ENCODE data around the gene SIDT2.
"Not testable (repeated sequence)": the region's sequence is repeated elsewhere in the genome, so short reads cannot be mapped to it uniquely, and the experiment has no call there.

SIDT2 gene

GRCh38 chr11:117172724-117173421 is 5.7 kb upstream of the SIDT2 start:
- DNase-seq (ENCODE audit: low read depth): no peak

DNA sequence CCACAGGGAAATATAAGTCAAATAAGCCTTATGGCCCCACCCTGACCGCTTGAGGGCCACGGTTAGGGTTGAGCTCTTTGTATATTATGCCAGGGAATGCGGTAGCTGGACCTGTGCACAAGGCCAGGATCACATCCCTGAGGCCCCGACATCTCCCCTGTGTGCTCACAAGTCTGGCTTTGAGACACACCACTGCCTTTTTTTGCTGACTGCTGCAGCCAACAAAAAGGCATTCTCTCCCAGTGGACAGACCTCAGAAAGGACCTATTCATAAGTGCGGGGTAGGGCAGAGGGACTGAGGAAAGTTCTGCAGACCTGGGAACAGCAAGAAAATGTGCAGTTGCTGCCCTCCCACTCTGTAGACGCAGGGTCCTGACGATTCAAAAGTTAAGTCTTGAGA is 3.4 kb upstream of the SIDT2 start:
- no peak for DNase-seq (ENCODE audit: low read depth)

- DNase-seq (ENCODE audit: low read depth): no peak
Measured at GRCh38 chr11:117175781-117176180, 2.8 kb upstream of the SIDT2 start.

- no peak for DNase-seq (ENCODE audit: low read depth)
Measured at GRCh38 chr11:117176186-117176585, 2.4 kb upstream of the SIDT2 start.

DNA sequence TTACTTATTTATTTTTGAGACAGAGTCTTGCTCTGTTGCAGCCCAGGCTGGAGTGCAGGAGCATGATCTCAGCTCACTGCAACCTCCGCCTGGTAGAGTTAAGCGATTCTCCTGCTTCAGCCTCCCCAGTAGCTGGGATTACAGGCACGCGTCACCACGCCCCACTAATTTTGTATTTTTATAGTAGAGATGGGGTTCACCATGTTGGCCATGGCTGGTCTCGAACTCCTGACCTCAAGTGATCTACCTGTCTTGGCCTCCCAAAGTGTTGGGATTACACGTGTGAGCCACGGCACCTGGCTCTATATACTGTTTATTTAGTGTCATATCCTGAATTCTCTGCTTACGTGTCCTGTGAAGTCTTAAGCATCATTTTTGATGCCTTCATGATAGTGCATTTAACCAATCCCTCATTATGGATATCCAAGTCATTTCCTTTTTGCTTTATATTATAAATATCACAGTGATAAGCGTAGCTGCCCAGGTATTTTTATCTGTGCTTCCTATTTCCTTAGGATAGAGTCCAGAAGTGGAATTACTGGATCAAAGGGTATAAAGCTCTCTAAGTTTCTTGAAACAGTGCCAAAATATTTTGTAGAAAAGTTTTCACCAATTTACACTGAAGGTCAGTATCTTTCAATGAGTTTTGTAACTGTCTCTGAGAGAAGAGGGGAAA is 871 bp upstream of the SIDT2 start:
- no peak for DNase-seq (ENCODE audit: low read depth)

DNA sequence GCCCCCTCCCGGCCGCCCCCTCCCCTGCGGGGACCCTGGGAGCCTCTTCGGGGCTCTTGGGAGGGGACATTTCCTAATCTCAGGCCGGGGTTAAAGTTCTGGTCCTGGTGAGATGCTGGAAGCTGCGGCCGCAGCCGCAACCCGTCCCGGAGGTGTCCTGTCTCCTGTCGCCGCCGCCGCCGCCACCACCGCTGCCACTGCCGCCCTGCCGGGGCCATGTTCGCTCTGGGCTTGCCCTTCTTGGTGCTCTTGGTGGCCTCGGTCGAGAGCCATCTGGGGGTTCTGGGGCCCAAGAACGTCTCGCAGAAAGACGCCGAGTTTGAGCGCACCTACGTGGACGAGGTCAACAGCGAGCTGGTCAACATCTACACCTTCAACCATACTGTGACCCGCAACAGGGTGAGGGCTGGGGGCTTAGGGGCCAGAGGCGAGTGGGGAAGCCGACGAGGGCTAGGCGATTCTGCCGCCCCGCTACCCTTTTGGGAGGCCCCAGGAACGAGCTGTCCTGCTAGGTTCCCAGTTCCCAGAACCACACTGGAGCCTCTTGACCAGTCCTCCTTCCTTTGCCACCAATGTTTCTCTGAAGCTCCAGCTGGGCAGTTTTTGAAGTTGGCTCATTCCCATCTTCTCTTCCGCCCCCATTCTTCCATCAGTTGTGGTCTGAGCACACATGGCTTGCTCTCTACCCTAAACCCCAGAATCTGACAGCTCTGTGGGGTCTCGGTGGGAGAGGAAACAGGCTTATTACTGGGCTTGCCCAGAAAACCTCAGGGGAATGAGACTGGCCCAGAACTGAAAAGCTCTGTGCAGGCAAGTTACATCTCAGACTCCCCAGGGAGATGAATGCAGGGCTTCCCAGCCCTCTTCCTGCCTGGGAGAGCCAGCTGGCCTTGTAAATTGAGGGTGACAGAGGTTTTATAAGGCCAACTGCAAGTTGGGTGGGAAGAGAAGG is 781 bp downstream of the SIDT2 start:
- DNase-seq (ENCODE audit: low read depth): peak; percentile 9

- DNase-seq (ENCODE audit: low read depth): no peak
Measured at GRCh38 chr11:117180020-117180419, 1.5 kb downstream of the SIDT2 start.

GRCh38 chr11:117180661-117181585 is 2.4 kb downstream of the SIDT2 start:
- no peak for DNase-seq (ENCODE audit: low read depth)

GRCh38 chr11:117181586-117182550 is 3.3 kb downstream of the SIDT2 start:
- no peak for DNase-seq (ENCODE audit: low read depth)

- DNase-seq (ENCODE audit: low read depth): no peak
Measured at GRCh38 chr11:117182551-117182935, 4.0 kb downstream of the SIDT2 start.

- DNase-seq (ENCODE audit: low read depth): not testable (repeated sequence)
Measured at GRCh38 chr11:117183178-117183577, 4.6 kb downstream of the SIDT2 start.

- DNase-seq (ENCODE audit: low read depth): no peak
Measured at GRCh38 chr11:117183724-117184349, 5.3 kb downstream of the SIDT2 start.

- DNase-seq (ENCODE audit: low read depth): no peak
Measured at GRCh38 chr11:117185736-117186430, 7.3 kb downstream of the SIDT2 start.

DNA sequence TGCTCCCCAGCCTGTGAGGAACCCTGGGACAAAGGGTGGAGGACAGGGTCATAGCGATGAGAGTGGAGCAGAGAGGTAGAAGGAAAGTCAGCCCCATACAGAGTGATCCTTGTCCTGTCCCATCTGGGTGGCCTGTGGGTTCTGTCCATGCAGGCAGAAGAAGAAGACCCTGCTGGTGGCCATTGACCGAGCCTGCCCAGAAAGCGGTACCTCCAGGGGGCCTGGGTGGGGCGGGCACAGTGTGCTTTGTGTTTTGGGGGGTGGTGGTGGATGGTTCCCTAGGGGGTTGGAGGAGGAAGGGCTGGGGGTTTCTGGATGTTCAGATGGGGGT is 7.9 kb downstream of the SIDT2 start:
- no peak for DNase-seq (ENCODE audit: low read depth)

DNA sequence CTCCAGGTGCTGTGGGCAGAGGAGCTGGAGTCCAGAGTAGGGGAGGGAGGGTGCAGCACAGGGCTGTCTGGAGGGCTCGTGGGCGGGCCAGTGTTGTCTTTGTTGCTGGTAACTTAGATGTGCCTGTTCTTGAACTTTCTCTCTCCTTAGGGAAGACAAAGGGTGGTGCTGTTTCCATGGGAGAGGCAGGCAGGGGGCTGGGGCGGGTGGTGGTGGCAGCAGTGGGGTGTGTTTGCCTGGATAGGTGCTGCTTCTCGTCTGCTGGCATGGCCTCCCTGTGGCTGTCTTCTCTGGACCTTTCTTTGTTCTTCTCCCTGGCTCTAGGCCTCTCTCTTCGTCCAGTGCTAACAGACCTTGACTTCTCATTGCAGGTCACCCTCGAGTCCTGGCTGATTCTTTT is 8.5 kb downstream of the SIDT2 start:
- no peak for DNase-seq (ENCODE audit: low read depth)

DNA sequence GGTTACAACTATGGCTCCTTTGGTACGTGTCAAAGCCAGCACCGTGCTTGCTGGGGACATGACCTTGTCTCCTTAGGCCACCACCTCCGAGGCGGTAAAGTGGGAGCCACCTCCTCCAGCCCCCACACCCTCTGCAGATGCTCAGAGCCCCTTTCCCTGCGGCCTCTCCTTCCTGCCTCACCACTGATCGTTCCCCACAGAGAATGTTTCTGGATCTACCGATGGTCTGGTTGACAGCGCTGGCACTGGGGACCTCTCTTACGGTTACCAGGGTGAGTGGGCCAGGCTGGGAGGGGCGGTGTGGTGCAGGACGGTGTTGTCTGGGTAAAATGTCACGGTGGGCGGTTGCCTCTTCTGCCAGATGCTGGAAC is 8.9 kb downstream of the SIDT2 start:
- DNase-seq (ENCODE audit: low read depth): no peak

DNA sequence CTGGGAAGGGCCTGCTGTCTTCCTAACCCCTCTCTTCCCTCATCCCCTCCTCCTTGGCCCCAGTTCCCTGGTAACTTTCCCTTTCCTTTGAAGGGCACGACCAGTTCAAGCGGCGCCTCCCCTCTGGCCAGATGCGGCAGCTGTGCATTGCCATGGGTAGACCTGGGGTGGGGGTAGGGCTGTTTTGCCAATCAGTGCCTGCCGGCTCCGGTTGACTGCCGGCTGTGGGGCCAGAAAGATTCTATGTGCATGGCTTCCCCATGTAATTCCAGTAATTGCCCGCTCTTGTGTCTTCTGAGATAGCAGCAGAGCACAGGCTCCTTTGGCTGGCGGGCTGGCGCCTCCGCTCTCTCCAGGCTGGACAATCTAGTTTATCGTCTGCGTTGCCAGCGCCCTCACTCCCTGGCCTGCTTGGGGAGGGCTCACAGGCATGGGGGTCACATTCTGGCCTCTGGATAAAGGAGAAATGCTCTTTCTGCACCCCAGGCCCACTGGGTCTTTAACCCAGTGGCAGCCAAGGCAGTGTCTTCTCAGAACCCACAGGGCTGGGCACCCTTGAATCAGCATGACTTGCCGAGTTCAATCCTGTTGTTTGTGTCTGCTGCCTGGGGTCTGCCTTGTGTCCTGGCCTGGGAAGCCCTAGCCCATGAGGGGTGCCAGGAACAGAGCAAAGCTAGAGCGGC is 9.4 kb downstream of the SIDT2 start:
- DNase-seq (ENCODE audit: low read depth): no peak

- no peak for DNase-seq (ENCODE audit: low read depth)
Measured at GRCh38 chr11:117188620-117189081, 10.1 kb downstream of the SIDT2 start.

Data from stimulated activated CD8-positive, alpha-beta memory T cell treated with anti-CD3 and anti-CD28 coated beads, Interleukin-15, amount 100 ng/mL, for 24 hours (primary cell).